Endothelial cell of umbilical vein (primary cell): ENCODE data around the gene RAB3C. TPM values are rescaled to one million over a fixed set of nuclear protein-coding genes. Genes with fewer than 3 reads are reported as not detected.

ENCODE experiments used
- BruUV-seq: library from RNA; stranded (reverse); fragments of 400-500 nt; replicated peaks from 2 replicates; lab custom pipeline; 2021; lab: Mats Ljungman, UMichigan
- CTCF ChIA-PET: fragments of 300-600, 350-600 bp; sonication (Branson Sonifier 250); formaldehyde crosslinking; loops from one replicate; lab custom pipeline; 2021; ENCODE audit warnings: antibody characterized with exemption, inconsistent platforms; lab: Charles Lee
- POLR2A ChIA-PET: fragments of 300-600, 350-600 bp; sonication (Branson Sonifier 250); formaldehyde crosslinking; loops from one replicate; lab custom pipeline; 2021; ENCODE audit warnings: antibody characterized with exemption, inconsistent platforms; lab: Charles Lee
- DNase-seq: peaks from one replicate; pipeline ENCODE4 v3.0.0-alpha.2; 2011; ENCODE audit warnings: low read depth, low spot score
- FAIRE-seq: peaks from 2 replicates; lab custom pipeline; 2011; peaks lifted over from hg19 to GRCh38; lab: Jason Lieb, UNC
- H2AFZ ChIP-seq: 2 replicates; pipeline ENCODE4 v1.6.0; 2012; ENCODE audit warnings: low read depth, low read length, control low read depth, inconsistent platforms
- H3K27ac ChIP-seq: 2 replicates; pipeline ENCODE4 v1.5.1; 2011; ENCODE audit warnings: low read depth, mild to moderate bottlenecking, control low read depth, low read length, moderate library complexity; ENCODE audit not compliant: insufficient read depth
- H3K27me3 ChIP-seq, 2 experiments: 2 replicates each; pipeline versions ENCODE4 v1.6.0 to v1.6.1; 2011; ENCODE audit warnings: low read length in 2 of 2, mixed read lengths in 1 of 2; ENCODE audit not compliant: control insufficient read depth in 2 of 2, insufficient read depth in 2 of 2
- H3K36me3 ChIP-seq, 2 experiments: 2 replicates in 1 of 2; 3 replicates in 1 of 2; pipeline ENCODE4 v1.5.1; 2011; ENCODE audit warnings: low read length in 2 of 2, mild to moderate bottlenecking in 1 of 2, moderate library complexity in 1 of 2; ENCODE audit not compliant: control insufficient read depth in 2 of 2, insufficient read depth in 2 of 2; ENCODE audit errors: extremely low read depth in 1 of 2
- H3K4me1 ChIP-seq: 3 replicates; pipeline ENCODE4 v1.5.1; 2011; ENCODE audit warnings: mild to moderate bottlenecking, low read length; ENCODE audit not compliant: control insufficient read depth, insufficient read depth; ENCODE audit errors: extremely low read depth
- H3K4me2 ChIP-seq: 2 replicates; pipeline ENCODE4 v1.6.1; 2011; ENCODE audit warnings: low read length, control low read depth, mixed read lengths; ENCODE audit not compliant: insufficient read depth
- H3K4me3 ChIP-seq, 3 experiments: fragments of 200-600 bp in 1 of 3; sonication (generic), shearing (Covaris generic) in 1 of 3; replicated peaks in 1 of 3; 2 replicates each; pipeline ENCODE4 v1.5.1; 2011 to 2016; ENCODE audit warnings: control low read depth in 3 of 3, low read length in 3 of 3, mild to moderate bottlenecking in 2 of 3, inconsistent platforms in 1 of 3, low read depth in 1 of 3, moderate library complexity in 1 of 3; ENCODE audit not compliant: insufficient read depth in 1 of 3
- H3K79me2 ChIP-seq: 2 replicates; pipeline ENCODE4 v1.6.0; 2012; ENCODE audit warnings: low read length, inconsistent platforms; ENCODE audit not compliant: control insufficient read depth, insufficient read depth
- H3K9ac ChIP-seq: replicated peaks from 2 replicates; pipeline ENCODE3; 2011; ENCODE audit warnings: low read length, control low read depth; ENCODE audit not compliant: insufficient read depth; ENCODE audit errors: extremely low read depth
- H3K9me1 ChIP-seq: replicated peaks from 3 replicates; pipeline ENCODE4 v1.6.0; 2011; ENCODE audit warnings: mild to moderate bottlenecking, low read length; ENCODE audit not compliant: control insufficient read depth, insufficient read depth; ENCODE audit errors: extremely low read depth
- H3K9me3 ChIP-seq: replicated peaks from 2 replicates; pipeline ENCODE4 v1.5.1; 2012; ENCODE audit warnings: low read length, inconsistent platforms; ENCODE audit not compliant: control insufficient read depth, insufficient read depth
- H4K20me1 ChIP-seq: replicated peaks from 2 replicates; pipeline ENCODE3; 2011; ENCODE audit warnings: mild to moderate bottlenecking, low read length; ENCODE audit not compliant: control insufficient read depth, insufficient read depth; ENCODE audit errors: extremely low read depth
- CTCF ChIP-seq, 2 donors: IDR thresholded peaks; 1 replicate in 1 of 2; 2 replicates in 1 of 2; pipeline ENCODE4 v1.5.1; 2011; ENCODE audit warnings: low read length in 2 of 2, mild to moderate bottlenecking in 2 of 2, moderate library complexity in 2 of 2, control low read depth in 1 of 2, inconsistent platforms in 1 of 2, low read depth in 1 of 2; ENCODE audit not compliant: insufficient read depth in 1 of 2; ENCODE audit errors: extremely low read depth in 1 of 2
- EZH2 ChIP-seq: IDR thresholded peaks from 2 replicates; pipeline ENCODE4 v1.6.1; 2012; ENCODE audit warnings: borderline replicate concordance, low read depth, mild to moderate bottlenecking, moderate library complexity, low read length, inconsistent platforms; ENCODE audit not compliant: severe bottlenecking
- FOS ChIP-seq: IDR thresholded peaks from 2 replicates; pipeline ENCODE4 v1.6.1; 2011; ENCODE audit warnings: mild to moderate bottlenecking, low read length, moderate library complexity, borderline replicate concordance; ENCODE audit not compliant: insufficient read depth
- GATA2 ChIP-seq: IDR thresholded peaks from 2 replicates; pipeline ENCODE4 v1.7.0; 2011; ENCODE audit warnings: low read depth, mild to moderate bottlenecking, moderate library complexity, mixed read lengths, low read length; ENCODE audit not compliant: insufficient read length, insufficient read depth
- JUN ChIP-seq: IDR thresholded peaks from 2 replicates; pipeline ENCODE4 v1.6.1; 2011; ENCODE audit warnings: borderline replicate concordance, low read depth; ENCODE audit not compliant: insufficient read length, insufficient read depth
- MYC ChIP-seq: IDR thresholded peaks from one replicate; pipeline ENCODE4 v1.6.1; 2011; ENCODE audit warnings: mild to moderate bottlenecking, low read depth, low read length
- POLR2A ChIP-seq: IDR thresholded peaks from 2 replicates; pipeline ENCODE4 v1.6.1; 2012; ENCODE audit warnings: low read depth, mild to moderate bottlenecking, control low read depth, low read length
- POLR2AphosphoS5 ChIP-seq: IDR thresholded peaks from 2 replicates; pipeline ENCODE4 v1.6.1; 2012; ENCODE audit warnings: low read depth, mild to moderate bottlenecking, control low read depth, low read length, moderate library complexity; ENCODE audit not compliant: insufficient read depth
- dilution Hi-C: fragments of 300-500 bp; cut with MboI; formaldehyde crosslinking; loops from one replicate; pipeline ENCODE4 v1.15.0; 2019; ENCODE audit warnings: low sequenced_read_pairs; ENCODE audit not compliant: extremely low pct_ligation_motif_present
- intact Hi-C: fragments of 100-400 bp; cut with micrococcal nuclease; formaldehyde crosslinking; loops from one replicate; pipeline ENCODE4 v1.10.0; 2022
- polyA plus RNA-seq, 4 experiments: library from polyadenylated mRNA; depleted of rRNA in 3 of 4; stranded (reverse) in 3 of 4; unstranded in 1 of 4; fragments of >200 nt; gene quantifications; 2 replicates each; pipeline versions ENCODE4 v1.2.1 to v1.2.3, GENCODE V29; 2011 to 2012; ENCODE audit warnings: missing spikeins in 1 of 4
- total RNA-seq: library from RNA; stranded (reverse); gene quantifications from 2 replicates; pipeline ENCODE4 v1.2.3, GENCODE V29; 2021
- TF ChIP-seq, protein P1 (sequence below): IDR thresholded peaks from 2 replicates; pipeline ENCODE4 v1.6.1; 2011; ENCODE audit not compliant: insufficient read depth, insufficient read length

RAB3C gene
- total and polyA plus RNA-seq, 2 donors (not counting 3 experiments of a cell fraction or from before 2014, with no cell fraction given): 0.04 to 0.66 TPM

GRCh38 chr5:58722160-58722559 is 139.3 kb downstream of the RAB3C start:
- H3K27me3 ChIP-seq: no peaks in the 10 kb centered on the region
- TF ChIP-seq MYC (no peak), POLR2A (no peak), EZH2 (no peak), FOS (no peak), JUN (no peak), GATA2 (no peak), CTCF (IDR thresholded peaks at IDR 0.05; ENCODE audit: extremely low read depth in 1 of 2, insufficient read depth in 1 of 2, low read depth in 1 of 2, low read length in 2 of 2) (no peak), POLR2AphosphoS5 (no peak)
- TF ChIP-seq, protein P1, sequence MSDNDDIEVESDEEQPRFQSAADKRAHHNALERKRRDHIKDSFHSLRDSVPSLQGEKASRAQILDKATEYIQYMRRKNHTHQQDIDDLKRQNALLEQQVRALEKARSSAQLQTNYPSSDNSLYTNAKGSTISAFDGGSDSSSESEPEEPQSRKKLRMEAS: no peak
- H3K79me2 ChIP-seq: no peaks in the 10 kb centered on the region
- no peak overlapping the region for H2AFZ ChIP-seq
- no peak overlapping the region for H3K4me2 ChIP-seq
- no peak overlapping the region for H3K4me3 ChIP-seq
- no peak overlapping the region for H3K27ac ChIP-seq
- no TSS peak for BruUV-seq
- dilution Hi-C loops (no loop called here), intact Hi-C loops (no loop called here)
- CTCF ChIA-PET: no interaction called here
- H4K20me1 ChIP-seq: no peaks in the 10 kb centered on the region
- H3K4me1 ChIP-seq: no peaks in the 10 kb centered on the region
- H3K9me1 ChIP-seq: no peaks in the 10 kb centered on the region
- FAIRE-seq (no peak), DNase-seq (no peak)
- H3K9me3 ChIP-seq: no peaks in the 10 kb centered on the region
- no peaks in the 10 kb centered on the region for H3K36me3 ChIP-seq
- no peak overlapping the region for H3K9ac ChIP-seq
- POLR2A ChIA-PET: no interaction called here
